ENCODE results near the gene STUM. TPM values are rescaled to one million over a fixed set of nuclear protein-coding genes. Genes with fewer than 3 reads are reported as not detected.
"Not testable (repeated sequence)": the region's sequence is repeated elsewhere in the genome, so short reads cannot be mapped to it uniquely, and the experiment has no call there.

The STUM gene
- total RNA-seq, 8 experiments from 2014 or later = 0.09 to 4.2 (median 0.47) TPM

DNA sequence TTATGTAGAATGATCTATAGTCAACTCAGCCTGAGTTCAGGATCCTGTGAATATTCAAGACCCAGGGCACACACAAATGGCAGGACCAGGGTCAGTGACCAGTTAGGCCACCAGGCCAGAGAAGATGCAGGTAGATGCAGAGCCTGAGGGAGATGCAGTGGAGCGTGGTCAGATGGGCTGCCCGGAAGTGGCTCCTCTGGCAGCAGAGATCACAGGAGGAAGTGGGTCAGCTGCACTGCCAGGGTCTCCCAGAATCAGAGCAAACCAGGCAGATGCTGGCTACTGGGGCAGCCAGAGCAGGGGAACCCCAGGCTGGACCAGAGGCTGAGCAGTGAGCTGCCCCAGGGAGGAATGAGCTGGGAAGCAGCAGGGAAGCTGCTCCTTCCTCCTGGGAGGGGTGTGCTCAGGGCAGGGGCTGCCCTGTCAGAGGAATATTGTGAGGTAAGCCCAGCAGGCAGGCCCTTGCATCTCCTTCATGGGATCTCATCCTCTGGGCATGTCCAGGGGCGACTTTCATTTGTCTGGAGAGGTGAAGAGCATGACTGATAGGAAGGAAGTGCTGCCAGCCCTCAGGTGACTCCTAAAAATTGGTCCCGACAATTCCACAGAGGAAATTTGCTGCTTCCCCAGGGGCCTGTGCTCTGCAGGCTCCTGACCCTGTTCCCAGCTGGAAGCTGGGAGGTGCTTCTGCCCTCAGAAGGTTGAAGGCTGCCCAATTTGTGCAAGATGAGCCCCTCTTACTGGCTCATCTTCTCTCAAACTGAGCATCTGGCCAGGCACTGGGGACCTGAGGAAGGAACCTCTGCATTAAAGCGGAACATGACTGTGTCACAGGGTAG, 49.3 kb downstream of the STUM start:
- 0 to 87% (median 72%) methylated on average over 1 to 4 of the region's 5 CpGs; no CpG with 5 or more reads in 3 of the 10 experiments for WGBS, 10 experiments
- ATAC-seq (replicated peaks in 6 of 8) = no peak

DNA sequence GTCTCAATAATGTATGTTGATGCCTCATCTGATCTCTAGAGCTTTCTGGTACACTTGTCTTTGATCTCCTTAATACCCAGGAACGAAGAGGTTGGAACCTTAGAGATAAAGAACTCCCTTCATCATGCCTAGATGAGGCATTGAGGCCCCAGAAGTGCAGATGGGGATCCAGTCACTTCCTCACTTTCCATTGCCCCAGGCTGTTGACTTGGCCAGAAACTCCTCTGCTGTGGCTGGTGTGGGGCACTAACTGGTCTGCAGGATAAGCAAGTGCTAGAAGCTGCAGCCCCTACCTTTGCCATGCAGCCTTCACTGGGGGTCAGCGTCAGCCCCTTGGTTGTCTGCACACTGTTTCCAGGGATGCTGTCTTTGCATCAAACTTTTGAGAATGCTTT, 49.9 kb downstream of the STUM start:
- no peak for ATAC-seq (replicated peaks in 6 of 8)
- in situ Hi-C loops (cut with MboI; ENCODE audit: low pct_unique_long_range_greater_than_20kb in 2 of 9, low sequenced_read_pairs in 9 of 9, unreplicated experiment in 9 of 9) = no loop called here
- WGBS, 10 experiments = 64 to 83% (median 73%) methylated on average over 1 to 2 of the region's 2 CpGs; no CpG with 5 or more reads in 6 of the 10 experiments
- Histone ChIP-seq H3K4me1 (replicated peaks in 1 of 2) (no peaks in the 10 kb centered on the region), H3K27ac (no peak overlapping the region), H3K4me3 (no peak overlapping the region)

More for the DNA sequence above, 49.3 kb downstream of the STUM start:
- in situ Hi-C loops (cut with MboI; ENCODE audit: low pct_unique_long_range_greater_than_20kb in 2 of 9, low sequenced_read_pairs in 9 of 9, unreplicated experiment in 9 of 9) = no loop called here
- Histone ChIP-seq H3K4me1 (replicated peaks in 1 of 2) (no peaks in the 10 kb centered on the region), H3K4me3 (no peak overlapping the region), H3K27ac (no peak overlapping the region)

DNA sequence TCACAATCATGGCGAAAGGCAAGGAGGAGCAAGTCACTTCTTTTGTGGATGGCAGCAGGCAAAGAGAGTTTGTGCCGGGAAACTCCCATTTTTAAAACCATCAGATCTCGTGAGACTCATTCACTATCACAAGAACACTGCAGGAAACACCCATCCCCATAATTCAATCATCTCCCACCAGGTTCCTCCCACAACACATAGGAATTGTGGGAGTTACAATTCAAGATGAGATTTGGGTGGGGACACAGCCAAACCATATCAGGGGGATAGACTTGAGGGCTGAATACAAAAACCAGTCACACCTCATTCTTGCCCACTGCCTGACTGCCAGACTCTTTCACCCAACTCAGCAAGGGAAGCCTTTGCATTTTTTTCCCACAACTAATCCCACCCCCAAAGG, 50.4 kb downstream of the STUM start:
- in situ Hi-C loops (cut with MboI; ENCODE audit: low pct_unique_long_range_greater_than_20kb in 2 of 9, low sequenced_read_pairs in 9 of 9, unreplicated experiment in 9 of 9); ATAC-seq (replicated peaks in 6 of 8); H3K4me1 ChIP-seq (replicated peaks in 1 of 2); H3K27ac ChIP-seq; H3K4me3 ChIP-seq: not testable (repeated sequence)
- WGBS, 10 experiments = 51 to 89% (median 80%) methylated on average over 1 to 3 of the region's 3 CpGs; no CpG with 5 or more reads in 3 of the 10 experiments

DNA sequence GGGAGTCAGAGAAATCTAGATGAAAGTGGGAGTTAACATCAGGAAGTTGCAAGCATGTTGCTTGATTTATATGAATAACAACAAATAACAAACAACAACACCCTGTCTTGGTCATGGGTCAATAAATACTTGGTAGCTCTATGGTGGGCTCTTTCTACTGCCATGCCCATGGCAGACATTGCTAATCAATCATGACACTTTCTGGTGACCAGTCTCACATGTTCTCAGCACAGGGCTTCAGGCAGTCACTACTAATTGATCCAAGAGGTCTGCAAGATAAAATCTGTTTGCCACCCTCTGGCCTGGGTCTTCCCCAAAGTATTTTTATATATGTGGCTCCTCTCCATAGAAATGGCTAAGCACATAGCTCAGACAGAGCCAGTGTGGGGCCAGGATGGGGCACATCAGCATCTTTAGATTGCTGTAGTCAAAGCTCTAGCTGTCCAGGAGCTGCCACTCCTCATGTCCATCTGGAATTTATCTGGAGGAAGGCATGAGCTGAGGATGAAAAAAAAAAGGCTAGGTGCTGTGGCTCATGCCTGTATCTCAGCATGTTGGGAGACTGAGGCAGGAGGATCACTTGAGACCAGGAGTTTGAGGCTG, 51.2 kb downstream of the STUM start:
- peaks cover 0 to 11% of the 10 kb centered on the region in 2 donors for H3K4me1 ChIP-seq (replicated peaks in 1 of 2)
- no peak overlapping the region for H3K4me3 ChIP-seq
- H3K27ac ChIP-seq = no peak overlapping the region
- no peak for ATAC-seq (replicated peaks in 6 of 8)
- in situ Hi-C loops (cut with MboI; ENCODE audit: low pct_unique_long_range_greater_than_20kb in 2 of 9, low sequenced_read_pairs in 9 of 9, unreplicated experiment in 9 of 9) = no loop called here

DNA sequence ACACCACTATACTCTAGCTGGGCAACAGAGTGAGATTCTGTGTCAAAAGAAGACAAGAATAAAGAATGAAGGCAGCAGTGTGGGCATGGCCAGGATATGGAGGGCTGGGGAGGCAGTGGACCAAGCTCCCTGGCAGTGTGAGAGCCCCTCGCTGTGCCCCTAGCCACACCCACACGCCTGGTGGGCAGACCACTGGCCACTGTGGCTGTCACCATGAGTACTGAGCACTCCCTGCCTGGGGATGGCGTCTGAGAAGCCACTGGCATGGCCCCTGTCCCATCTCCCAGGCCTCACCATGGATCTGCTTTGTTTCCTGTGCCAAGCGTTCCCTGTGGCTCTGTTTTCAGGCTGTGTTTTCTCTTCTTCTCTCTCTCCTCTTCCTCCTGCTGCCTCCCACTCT, 51.7 kb downstream of the STUM start:
- 58 to 83% (median 60%) methylated on average over 1 to 3 of the region's 4 CpGs; no CpG with 5 or more reads in 6 of the 10 experiments for WGBS, 10 experiments
- peaks cover 0 to 12% of the 10 kb centered on the region in 2 donors for H3K4me1 ChIP-seq (replicated peaks in 1 of 2)
- ATAC-seq (replicated peaks in 6 of 8) = peak in 1 of 8 experiments; percentile 22
- in situ Hi-C loops (cut with MboI; ENCODE audit: low pct_unique_long_range_greater_than_20kb in 2 of 9, low sequenced_read_pairs in 9 of 9, unreplicated experiment in 9 of 9) = no loop called here
- H3K4me3 ChIP-seq = no peak overlapping the region
- no peak overlapping the region for H3K27ac ChIP-seq

DNA sequence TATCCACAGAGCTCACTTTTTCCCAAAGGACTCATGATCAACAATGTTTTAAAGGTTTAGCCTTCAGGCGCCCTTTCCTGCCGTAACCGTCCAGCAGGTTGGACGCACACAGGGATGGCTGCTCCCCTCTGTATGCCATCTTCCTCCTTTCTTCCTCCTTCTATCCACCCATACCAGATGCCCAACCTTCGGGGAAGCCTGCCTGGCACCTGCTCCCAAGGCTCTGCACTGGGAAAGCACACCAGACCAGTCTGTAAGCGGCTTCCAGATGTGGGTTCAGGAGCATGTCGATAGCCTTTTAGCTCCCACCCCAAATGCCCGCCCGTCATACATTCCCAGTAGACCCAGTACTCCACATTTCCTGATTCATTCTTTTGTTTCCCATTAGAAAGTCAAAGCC, 52.9 kb downstream of the STUM start:
- ATAC-seq (replicated peaks in 6 of 8) = no peak
- in situ Hi-C loops (cut with MboI; ENCODE audit: low pct_unique_long_range_greater_than_20kb in 2 of 9, low sequenced_read_pairs in 9 of 9, unreplicated experiment in 9 of 9) = no loop called here
- H3K4me3 ChIP-seq = no peak overlapping the region
- H3K27ac ChIP-seq = no peak overlapping the region
- WGBS, 10 experiments = 90 to 100% (median 97%) methylated on average over 2 to 9 of the region's 9 CpGs; no CpG with 5 or more reads in 5 of the 10 experiments
- H3K4me1 ChIP-seq (replicated peaks in 1 of 2) = peaks cover 0 to 12% of the 10 kb centered on the region in 2 donors

DNA sequence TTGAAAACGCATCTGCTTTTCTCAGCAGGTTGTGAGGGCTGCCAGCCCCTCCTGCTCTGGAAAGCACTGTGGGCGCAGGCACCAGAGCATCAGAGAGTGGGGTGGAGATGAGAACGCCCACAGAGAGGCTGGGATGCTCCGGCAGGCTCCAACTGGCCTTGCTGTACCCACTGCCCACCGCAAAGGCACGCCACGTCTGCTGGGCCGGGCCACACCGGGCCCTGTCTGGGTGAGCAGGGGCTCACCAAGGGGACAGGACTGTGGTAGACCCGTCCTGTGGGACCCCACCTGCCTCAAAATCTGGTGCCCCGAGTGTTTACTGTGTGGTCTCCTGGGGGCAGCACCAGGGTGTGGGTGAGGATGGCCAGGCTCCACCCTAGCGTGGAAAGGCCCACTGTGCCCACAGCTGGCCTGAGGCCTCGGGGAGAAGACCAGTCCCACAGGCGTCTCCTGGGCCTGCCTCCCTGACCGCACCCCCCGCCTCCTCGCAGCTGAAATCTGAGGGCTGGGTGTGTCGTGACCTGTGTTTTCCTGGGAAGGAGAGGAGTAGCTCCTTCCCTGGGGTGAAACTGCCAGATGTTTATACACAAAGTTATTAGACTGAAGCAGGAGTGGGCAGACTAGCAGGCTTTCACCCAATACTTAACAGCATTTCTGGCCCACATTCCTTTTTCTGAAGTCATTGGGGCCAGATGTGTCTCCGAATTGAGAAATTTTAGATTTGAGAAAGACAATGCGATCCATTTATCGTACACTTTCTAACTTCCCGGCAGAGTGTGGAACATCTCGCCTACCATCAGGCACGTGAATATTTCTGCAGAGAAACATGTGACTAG, 53.8 kb downstream of the STUM start:
- no peak overlapping the region for H3K4me3 ChIP-seq
- H3K27ac ChIP-seq = no peak overlapping the region
- in situ Hi-C loops (cut with MboI; ENCODE audit: low pct_unique_long_range_greater_than_20kb in 2 of 9, low sequenced_read_pairs in 9 of 9, unreplicated experiment in 9 of 9) = no loop called here
- peak in 3 of 8 experiments; percentile 60 to 83 (median 70) for ATAC-seq (replicated peaks in 6 of 8)
- WGBS, 10 experiments = 0 to 95% (median 80%) methylated on average over 1 to 14 of the region's 24 CpGs
- H3K4me1 ChIP-seq (replicated peaks in 1 of 2) = peaks cover 0 to 12% of the 10 kb centered on the region in 2 donors

DNA sequence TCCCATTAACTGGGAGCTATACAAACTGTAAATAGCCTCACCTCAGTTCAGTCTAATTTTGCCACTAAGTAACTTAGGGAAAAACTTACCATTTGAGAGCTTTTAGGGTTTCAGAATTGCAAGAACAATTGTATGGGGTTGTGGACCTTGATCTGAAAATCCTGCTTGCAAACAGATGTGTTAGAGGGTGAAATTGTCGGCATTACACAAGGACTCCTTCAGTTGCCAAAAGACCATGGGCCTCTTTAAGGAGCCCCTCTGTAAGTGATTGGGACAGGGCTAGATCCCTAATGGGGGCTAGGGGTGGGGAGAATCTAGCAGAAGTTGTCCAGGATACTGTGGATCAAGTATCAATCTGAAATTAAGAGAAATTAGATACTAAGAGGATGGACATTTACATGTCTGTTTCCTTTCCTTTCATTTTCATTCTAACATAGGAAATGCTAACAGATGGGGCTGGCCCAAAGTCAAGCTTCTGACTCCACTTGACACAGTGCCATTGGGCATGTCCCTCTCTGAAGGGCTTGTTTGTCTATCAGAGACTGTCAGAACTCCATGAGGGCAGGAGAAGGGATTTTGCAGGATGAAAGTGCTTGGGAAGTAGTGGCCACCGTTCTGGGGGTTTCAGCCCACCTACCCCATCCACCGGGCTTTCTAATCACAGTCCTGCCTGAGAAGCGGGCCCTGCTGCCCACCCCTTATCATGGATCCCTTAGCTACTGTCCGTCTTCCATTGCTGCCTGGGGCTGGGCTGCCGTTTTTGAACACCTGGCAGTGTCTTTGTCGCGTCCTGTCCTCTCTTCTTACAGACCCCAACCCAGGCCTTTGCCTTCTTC, 54.7 kb downstream of the STUM start:
- peak in 3 of 8 experiments; percentile 50 to 66 (median 51) for ATAC-seq (replicated peaks in 6 of 8)
- in situ Hi-C loops (cut with MboI; ENCODE audit: low pct_unique_long_range_greater_than_20kb in 2 of 9, low sequenced_read_pairs in 9 of 9, unreplicated experiment in 9 of 9) = no loop called here
- peaks cover 0 to 12% of the 10 kb centered on the region in 2 donors for H3K4me1 ChIP-seq (replicated peaks in 1 of 2)
- 0 to 100% (median 85%) methylated on average over 1 to 6 of the region's 8 CpGs; no CpG with 5 or more reads in 1 of the 10 experiments for WGBS, 10 experiments
- H3K4me3 ChIP-seq = no peak overlapping the region
- H3K27ac ChIP-seq = no peak overlapping the region

DNA sequence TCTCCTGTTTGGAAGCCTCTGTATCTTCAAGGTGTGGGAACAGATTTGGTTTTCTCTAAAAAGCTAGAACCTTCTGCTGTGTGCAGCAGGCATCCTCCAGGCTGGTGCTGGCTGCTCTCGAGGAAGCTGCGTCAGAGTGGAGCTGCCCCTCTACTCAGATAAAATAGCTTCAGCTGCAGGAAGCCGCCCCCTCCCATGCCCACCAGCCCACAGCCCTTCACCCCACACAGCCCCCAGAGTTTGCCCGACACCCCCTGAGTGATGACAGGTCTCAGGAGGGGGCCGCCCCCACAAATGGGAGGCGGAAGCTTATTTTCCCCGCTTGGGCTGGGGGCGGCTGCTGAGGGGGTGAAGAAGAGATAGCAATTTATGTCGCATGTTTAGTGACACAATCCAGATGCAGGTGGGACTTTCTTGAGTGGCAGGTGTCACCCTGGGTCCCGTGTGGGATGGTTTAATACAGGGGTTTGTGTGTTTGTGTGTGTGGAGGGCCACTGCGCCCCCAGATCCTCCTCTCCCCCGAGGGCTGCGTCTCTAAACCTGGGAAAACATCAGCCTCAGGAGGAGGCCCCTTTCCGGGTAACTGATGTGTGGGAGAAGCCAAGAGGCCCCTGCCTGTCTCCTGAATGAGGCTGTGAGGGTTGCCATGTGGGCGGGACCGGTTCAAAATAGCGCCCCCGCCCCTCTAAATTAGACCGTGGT, 55.4 kb downstream of the STUM start:
- H3K27ac ChIP-seq = no peak overlapping the region
- in situ Hi-C loops (cut with MboI; ENCODE audit: low pct_unique_long_range_greater_than_20kb in 2 of 9, low sequenced_read_pairs in 9 of 9, unreplicated experiment in 9 of 9) = no loop called here

DNA sequence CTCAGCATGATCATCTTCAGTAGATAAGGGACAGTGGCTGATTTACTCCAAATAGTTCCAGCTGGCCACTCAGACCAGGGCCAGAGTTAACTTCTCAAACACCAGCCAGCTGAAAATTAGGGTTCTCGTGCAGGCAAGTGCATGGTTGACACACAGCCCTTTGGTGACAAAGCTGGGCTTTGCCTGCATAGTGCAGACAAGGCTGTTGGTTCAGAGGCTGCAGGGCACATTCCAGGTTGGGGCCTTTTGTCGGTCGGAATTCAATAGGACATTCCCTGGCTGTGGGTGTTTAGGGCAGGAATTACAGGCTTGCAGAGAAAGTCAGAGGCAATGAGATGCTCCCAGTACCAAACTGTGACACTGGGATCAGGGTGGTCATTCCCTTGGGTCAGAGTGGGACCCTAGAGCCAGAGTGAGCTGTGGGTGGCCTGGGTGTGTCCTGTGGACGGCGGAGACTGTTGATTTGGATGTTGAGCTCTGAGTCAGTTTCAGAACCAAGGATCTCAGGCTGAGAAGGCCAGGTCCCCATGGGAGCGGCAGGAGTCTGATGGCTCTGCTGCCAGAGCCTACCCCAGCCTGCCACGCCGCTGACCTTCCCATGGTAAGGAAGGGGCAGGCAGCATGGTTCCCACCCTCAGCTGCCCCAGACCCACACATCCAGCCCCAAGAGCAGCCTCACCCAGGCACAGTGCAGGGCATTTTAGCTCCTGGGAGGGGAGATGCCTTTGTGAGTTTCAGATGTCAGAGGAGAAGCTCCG, 56.2 kb downstream of the STUM start:
- Histone ChIP-seq H3K4me3 (no peak overlapping the region), H3K27ac (no peak overlapping the region), H3K4me1 (replicated peaks in 1 of 2) (peaks cover 0 to 12% of the 10 kb centered on the region in 2 donors)
- peak in 5 of 8 experiments; percentile 18 to 33 (median 23) for ATAC-seq (replicated peaks in 6 of 8)
- WGBS, 10 experiments = 62 to 90% (median 83%) methylated on average over 2 to 6 of the region's 9 CpGs; no CpG with 5 or more reads in 6 of the 10 experiments
- in situ Hi-C loops (cut with MboI; ENCODE audit: low pct_unique_long_range_greater_than_20kb in 2 of 9, low sequenced_read_pairs in 9 of 9, unreplicated experiment in 9 of 9) = no loop called here

More for the DNA sequence above, 55.4 kb downstream of the STUM start:
- no peak overlapping the region for H3K4me3 ChIP-seq
- 30 to 90% (median 47%) methylated on average over 2 to 13 of the region's 19 CpGs; no CpG with 5 or more reads in 6 of the 10 experiments for WGBS, 10 experiments
- peak in 4 of 8 experiments; percentile 7 to 34 (median 25) for ATAC-seq (replicated peaks in 6 of 8)
- peaks cover 0 to 12% of the 10 kb centered on the region in 2 donors for H3K4me1 ChIP-seq (replicated peaks in 1 of 2)

DNA sequence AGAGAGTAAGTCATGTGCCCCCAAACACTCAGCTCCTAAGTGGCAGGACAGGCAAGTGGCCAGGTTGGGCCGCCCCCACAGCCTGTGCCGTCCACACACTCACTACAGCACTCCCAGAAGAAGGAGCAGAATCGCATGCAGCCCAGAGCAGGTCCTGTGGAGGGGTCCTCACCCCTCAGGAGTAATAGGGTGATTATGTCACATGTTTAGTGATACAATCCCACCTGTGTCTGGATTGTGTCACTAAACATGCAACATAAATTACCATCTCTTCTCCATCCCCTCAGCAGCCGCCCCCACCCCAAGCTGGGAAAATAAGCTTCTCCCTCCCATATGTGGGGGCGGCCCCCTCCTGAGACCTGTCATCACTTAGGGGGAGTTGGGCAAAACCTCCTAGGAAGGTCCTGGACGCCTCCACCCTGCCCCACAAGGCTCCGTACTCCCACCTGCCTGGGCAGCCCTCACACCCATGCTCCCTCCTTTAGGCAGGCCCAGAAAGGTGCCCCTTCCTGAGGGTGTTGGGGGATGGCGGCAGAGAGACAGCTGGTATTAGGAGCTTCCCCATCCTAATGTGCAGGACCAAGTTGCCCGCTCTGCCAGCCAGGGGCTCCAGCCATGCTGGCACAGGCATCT, 56.9 kb downstream of the STUM start:
- H3K27ac ChIP-seq = no peak overlapping the region

More for the DNA sequence above, 56.9 kb downstream of the STUM start:
- Histone ChIP-seq H3K4me3 (no peak overlapping the region), H3K4me1 (replicated peaks in 1 of 2) (peaks cover 0 to 12% of the 10 kb centered on the region in 2 donors)
- no peak for ATAC-seq (replicated peaks in 6 of 8)
- in situ Hi-C loops (cut with MboI; ENCODE audit: low pct_unique_long_range_greater_than_20kb in 2 of 9, low sequenced_read_pairs in 9 of 9, unreplicated experiment in 9 of 9) = no loop called here
- WGBS, 10 experiments = 67 to 94% (median 80%) methylated on average over 2 to 3 of the region's 9 CpGs; no CpG with 5 or more reads in 5 of the 10 experiments

Measured in motor neuron (in vitro differentiated cells).